ENCODE data around the gene MAOA.
"Not testable (repeated sequence)": the region's sequence is repeated elsewhere in the genome, so short reads cannot be mapped to it uniquely, and the experiment has no call there.

Gene MAOA

DNA sequence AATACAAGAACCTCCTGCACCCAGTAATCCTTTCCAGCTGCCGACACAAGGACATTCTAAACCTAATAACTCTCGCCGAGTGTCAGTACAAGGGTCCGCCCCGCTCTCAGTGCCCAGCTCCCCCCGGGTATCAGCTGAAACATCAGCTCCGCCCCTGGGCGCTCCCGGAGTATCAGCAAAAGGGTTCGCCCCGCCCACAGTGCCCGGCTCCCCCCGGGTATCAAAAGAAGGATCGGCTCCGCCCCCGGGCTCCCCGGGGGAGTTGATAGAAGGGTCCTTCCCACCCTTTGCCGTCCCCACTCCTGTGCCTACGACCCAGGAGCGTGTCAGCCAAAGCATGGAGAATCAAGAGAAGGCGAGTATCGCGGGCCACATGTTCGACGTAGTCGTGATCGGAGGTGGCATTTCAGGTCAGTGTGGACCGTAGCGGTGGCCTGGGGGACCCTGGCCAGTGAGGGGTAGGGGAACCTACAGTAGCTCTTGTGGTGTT lies at the start of gene MAOA:
TSS of gene MAOA (plus strand) at position 295 of the 490 bp plus-strand sequence. CDS start at position 338, 43 bp downstream.
- DNase-seq = peak; percentile 8

GRCh38 chrX:43612400-43612799 lies 43.7 kb upstream of the MAOA start:
- no peak for DNase-seq

GRCh38 chrX:43615660-43616059 lies 40.4 kb upstream of the MAOA start:
- no peak for DNase-seq

GRCh38 chrX:43618366-43619205 lies 37.5 kb upstream of the MAOA start:
- no peak for DNase-seq

GRCh38 chrX:43619861-43620260 lies 36.2 kb upstream of the MAOA start:
- not testable (repeated sequence) for DNase-seq

GRCh38 chrX:43627147-43627546 lies 29.0 kb upstream of the MAOA start:
- DNase-seq = no peak

GRCh38 chrX:43627669-43628068 lies 28.4 kb upstream of the MAOA start:
- DNase-seq = no peak

- no peak for DNase-seq
Measured at GRCh38 chrX:43629229-43629628, 26.9 kb upstream of the MAOA start.

- DNase-seq = no peak
Measured at GRCh38 chrX:43631841-43632240, 24.3 kb upstream of the MAOA start.

GRCh38 chrX:43633081-43633480 lies 23.0 kb upstream of the MAOA start:
- no peak for DNase-seq

- DNase-seq = no peak
Measured at GRCh38 chrX:43633757-43634156, 22.3 kb upstream of the MAOA start.

GRCh38 chrX:43640482-43640881 lies 15.6 kb upstream of the MAOA start:
- no peak for DNase-seq

GRCh38 chrX:43641691-43642090 lies 14.4 kb upstream of the MAOA start:
- DNase-seq = no peak

DNA sequence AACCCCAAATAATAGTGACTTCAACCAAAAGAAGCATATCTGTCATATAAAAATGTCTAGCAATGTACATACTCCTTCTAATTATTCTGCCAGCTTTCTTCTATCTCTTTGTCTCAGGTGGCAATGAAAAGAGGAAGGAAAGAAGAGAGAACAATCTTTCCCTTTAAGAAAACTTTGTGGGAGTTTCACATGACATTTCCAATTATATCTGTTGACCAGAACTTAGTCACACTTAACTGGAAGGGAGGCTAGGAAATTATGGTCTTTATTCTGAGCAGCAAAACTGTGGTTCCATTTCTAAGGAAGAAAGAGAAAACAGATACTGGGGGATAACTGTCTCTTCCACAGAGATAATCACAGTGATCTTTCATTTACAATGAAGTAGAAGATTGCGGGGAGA lies 12.9 kb upstream of the MAOA start:
- no peak for DNase-seq

DNA sequence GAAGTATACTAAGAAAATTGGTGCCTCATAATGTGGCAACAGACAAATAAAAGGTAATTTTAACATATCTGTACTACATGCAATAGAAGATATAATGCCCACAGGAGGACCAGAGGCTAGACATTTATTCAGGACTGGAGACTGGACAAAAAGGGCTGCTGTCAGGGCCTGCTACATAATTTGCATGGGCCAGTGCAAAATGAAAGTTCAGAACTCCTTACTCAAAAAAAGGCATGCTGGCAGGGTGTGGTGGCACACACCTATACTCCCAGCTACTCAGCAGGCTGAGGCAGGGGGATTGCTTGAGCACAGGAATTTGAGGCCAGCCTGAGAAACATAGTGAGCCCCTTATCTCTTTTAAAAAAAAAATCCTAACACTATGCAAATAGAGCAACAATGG lies 12.4 kb upstream of the MAOA start:
- no peak for DNase-seq

- no peak for DNase-seq
Measured at GRCh38 chrX:43644124-43644701, 11.9 kb upstream of the MAOA start.

DNA sequence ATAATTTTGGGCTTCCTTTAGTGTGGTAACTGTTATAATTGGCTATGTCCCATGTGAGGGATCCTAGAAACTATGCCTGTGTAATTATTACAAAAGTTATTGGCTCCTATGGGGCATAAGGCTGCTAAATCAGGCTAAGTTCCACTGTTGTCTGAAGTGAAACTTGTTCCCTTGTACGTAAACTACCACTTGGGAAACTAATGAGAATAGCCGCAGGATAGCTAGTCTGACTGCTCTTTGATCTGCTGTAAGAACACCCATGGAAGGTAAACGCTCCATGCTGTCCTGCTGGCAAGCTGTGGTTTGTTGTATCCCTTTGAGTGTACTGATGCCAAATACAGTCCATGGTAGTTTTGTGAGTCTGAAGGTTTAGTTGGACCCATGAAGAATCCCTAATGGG lies 9.3 kb upstream of the MAOA start:
- DNase-seq = no peak

GRCh38 chrX:43654431-43655150 lies 1.5 kb upstream of the MAOA start:
- peak; percentile 76 for DNase-seq

DNA sequence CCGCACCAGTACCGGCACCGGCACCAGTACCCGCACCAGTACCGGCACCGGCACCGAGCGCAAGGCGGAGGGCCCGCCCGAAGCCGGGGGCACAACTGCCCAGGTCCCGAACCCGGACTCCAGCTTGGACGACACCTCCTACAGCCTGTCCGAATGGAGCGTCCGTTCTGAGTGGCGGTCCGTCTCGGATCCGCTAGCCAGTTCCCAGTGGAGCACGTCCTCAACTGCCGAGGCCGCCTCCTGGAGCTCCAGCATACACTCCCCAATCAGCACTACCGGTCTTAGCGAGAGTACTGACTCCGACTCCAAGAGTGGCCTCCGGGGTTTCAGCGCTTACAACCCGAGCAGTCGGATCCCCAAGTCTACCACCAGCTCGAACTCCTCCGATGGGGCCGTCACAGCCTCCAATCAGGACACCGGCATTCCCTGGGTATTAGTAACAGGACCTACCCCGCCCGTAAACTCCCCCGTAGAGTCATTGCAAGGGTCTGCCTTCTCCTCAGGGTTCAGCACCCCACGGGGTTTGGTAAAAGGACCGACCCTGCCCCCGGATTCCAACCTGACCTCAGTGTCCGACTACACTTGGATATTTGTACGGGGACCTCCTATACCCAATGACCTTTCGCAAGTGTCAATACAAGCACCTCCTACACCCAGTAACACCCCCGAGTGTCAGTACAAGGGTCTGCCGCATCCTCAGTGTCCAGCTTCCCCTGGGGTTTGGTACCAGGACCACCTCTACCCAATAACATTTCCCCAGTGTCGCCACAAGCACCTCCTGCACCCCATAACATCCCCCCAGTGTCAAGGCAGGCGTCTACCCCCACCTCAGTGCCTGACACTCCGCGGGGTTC lies 721 bp upstream of the MAOA start:
- peak; percentile 8 for DNase-seq

GRCh38 chrX:43657671-43658070 lies 1.6 kb downstream of the MAOA start:
- no peak for DNase-seq

GRCh38 chrX:43661521-43662240 lies 5.6 kb downstream of the MAOA start:
- no peak for DNase-seq

DNA sequence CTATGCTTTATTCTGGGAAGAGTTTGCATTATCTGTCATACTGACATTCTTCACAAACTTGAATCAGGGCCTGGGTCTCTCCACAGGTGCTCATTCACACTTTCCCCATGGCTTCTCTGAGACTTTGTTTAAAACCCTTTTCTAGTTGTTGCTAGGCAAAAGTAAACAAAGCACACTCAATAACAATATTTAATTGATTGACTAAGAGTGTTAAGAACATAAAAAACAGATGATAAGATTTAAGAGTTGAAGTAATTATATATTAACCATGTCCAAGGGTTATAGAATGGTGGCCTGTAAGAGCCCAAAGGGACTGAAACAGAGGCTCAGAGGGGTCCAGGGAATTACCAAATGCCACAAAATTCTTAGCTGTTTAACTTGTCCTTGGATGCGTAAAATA lies 7.1 kb downstream of the MAOA start:
- DNase-seq = no peak

All from activated CD4-positive, alpha-beta T cell treated with anti-CD3 and anti-CD28 coated beads for 1 hour (primary cell).